K562 treated with DMSO at 1 percent for 12 hours (cell line): ENCODE data around the gene MMD. TPM values are rescaled to one million over a fixed set of nuclear protein-coding genes. Genes with fewer than 3 reads are reported as not detected.

Source experiments
- total RNA-seq: library from RNA; unstranded; fragments of 300-600 nt; gene quantifications from 2 replicates; pipeline ENCODE4 v1.2.3, GENCODE V29; 2022; ENCODE audit not compliant: insufficient read depth

The MMD gene, protein sequence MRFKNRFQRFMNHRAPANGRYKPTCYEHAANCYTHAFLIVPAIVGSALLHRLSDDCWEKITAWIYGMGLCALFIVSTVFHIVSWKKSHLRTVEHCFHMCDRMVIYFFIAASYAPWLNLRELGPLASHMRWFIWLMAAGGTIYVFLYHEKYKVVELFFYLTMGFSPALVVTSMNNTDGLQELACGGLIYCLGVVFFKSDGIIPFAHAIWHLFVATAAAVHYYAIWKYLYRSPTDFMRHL
- total RNA-seq: 8.7 and 21.5 TPM in 2 replicates

DNA sequence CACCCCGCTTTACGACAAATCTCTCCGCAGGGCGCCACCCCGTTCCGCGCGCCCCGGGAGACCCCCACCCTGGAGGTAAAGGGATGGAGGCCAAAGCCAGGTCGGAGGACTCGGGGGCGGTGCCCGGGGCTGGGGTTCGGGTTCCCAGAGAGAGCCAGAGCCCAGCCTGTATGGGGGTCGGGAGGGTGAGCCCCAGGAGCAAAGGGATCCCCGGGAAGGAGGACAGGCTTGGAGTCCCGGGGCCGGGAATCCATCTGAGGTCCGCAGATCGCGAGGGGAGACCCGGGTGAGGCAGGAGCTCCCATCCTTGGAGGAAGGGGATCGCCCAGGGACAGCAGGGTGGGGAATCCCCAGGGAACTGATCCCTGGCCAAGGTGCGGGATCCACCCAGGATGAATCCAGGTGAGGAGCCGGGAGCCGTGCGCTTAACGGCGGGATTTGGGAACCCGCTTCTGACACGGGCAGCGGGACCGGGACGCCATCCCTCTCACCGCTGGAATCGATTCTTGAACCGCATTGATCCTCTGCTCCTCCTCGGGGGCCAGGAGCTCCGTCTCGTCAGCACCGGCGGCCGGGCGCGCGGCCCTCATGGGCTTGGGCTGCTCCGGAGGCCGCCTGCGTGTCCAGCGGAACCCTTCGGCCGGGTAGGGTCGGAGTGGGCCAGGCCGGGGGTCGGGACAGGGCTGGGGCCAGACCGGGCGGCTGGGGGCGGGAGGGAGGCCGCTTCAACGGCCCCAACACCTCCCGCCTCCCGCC lies at the start of gene MMD:
Gene MMD (minus strand): TSS at position 657 of the 756 bp plus-strand sequence. CDS start 140 bp downstream, at position 517.

Other genes with a start within 250 kb of the MMD start
- not detected in 2 replicates for gene HLF, start 156.9 kb downstream of the MMD start, total RNA-seq
- gene SMIM36, start 89.6 kb upstream of the MMD start, total RNA-seq: not detected in 2 replicates